GM21723 (cell line): Measurements from ENCODE around the gene C10orf62.

Source experiments
- ATAC-seq: cut with Tn5 transposase; IDR thresholded peaks from one replicate; pipeline ENCODE4 v1.9.1; 2021; ENCODE audit warnings: mild to moderate bottlenecking, moderate library complexity; ENCODE audit not compliant: unreplicated experiment

C10orf62 gene

GRCh38 chr10:97584798-97585438, 4.6 kb upstream of the C10orf62 start:
- ATAC-seq, result no peak

GRCh38 chr10:97585439-97585811, 4.1 kb upstream of the C10orf62 start:
- ATAC-seq, result no peak

GRCh38 chr10:97587183-97587582, 2.3 kb upstream of the C10orf62 start:
- ATAC-seq, result no peak

- ATAC-seq, result no peak
Observed at GRCh38 chr10:97590082-97590747, 694 bp downstream of the C10orf62 start.

DNA sequence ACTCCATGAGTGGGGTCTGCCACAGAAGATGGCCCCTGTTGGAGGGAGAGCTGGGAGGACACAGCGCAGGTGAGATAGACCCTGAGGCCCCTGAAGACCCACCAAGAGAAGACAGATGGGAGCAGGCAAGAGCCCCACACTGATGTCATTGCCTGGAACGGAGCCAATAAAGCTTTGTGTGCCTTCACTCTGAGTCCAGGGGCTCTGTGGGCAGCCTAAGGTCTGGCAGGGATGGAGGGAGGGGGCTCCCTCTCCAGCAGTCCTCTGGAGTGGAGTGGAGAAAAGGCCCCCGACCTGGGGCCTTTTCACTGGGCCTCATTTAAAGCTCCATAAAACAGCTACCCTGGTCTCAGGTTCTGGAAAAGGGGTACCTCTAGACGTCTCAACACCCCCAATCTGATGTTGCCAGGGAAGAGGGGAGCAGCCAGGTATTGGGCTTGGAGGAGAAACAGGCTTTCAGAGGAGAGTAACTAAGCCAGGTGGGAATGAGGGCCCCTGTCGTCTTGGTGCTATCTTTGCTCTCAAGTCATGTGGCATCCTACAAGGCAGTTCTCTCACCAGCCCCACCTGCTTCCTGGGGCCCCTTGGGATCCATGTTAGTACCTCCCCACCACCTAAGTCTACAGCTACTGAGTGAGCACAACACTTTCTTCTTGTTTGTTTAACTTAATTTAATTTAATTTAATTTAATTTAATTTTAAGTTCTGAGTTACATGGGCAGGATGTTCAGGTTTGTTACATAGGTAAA, 1.4 kb downstream of the C10orf62 start:
- ATAC-seq, result no peak

- ATAC-seq, result no peak
Observed at GRCh38 chr10:97593421-97593820, 3.9 kb downstream of the C10orf62 start.

DNA sequence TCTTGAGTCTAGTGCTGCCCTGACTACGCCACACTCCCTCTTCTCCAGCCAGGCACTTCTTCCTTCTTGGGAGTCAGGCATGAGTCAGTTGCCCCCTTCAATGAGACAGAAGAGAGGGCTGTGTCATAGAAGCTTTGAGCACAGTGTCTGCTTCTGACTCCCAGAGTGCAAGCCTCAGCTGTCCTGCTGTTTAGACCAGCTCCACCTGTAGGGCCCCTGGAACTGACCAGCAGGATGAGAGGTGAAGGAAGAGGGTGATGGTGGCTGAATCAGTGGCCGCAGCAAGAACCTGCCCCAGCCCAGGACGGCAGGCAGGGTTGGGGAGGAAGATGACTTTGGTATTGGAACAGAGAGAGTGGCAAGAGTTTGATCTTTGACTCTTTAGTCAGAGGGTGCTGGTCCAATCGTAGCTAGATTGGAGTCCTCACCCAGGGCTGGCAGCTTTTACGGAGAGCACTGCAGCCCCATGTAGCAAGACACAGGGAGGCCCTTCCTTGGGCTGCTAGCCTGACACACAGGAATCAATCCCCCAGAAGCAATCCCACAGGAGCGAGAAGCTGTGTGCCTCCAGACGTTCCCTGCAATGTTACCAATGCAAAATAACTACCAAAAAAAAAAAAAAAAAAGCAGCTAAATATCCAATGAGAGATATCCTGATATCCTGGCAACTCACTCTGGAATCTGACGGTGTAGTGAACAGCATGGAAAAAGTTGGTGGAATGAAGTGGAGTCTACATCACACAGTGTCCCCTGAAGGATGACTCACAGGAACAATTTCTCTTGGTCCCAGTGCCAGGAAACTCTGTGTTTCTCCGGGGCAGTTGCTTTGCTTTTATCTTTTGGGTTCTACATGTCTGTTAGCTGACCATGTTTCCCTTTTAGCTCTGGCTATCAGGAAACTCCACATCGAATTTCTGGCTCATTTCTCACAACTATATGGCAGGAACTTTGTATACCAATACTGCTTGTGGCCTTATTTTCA, 6.9 kb downstream of the C10orf62 start:
- no peak for ATAC-seq

GRCh38 chr10:97597778-97598177, 8.3 kb downstream of the C10orf62 start:
- no peak for ATAC-seq

DNA sequence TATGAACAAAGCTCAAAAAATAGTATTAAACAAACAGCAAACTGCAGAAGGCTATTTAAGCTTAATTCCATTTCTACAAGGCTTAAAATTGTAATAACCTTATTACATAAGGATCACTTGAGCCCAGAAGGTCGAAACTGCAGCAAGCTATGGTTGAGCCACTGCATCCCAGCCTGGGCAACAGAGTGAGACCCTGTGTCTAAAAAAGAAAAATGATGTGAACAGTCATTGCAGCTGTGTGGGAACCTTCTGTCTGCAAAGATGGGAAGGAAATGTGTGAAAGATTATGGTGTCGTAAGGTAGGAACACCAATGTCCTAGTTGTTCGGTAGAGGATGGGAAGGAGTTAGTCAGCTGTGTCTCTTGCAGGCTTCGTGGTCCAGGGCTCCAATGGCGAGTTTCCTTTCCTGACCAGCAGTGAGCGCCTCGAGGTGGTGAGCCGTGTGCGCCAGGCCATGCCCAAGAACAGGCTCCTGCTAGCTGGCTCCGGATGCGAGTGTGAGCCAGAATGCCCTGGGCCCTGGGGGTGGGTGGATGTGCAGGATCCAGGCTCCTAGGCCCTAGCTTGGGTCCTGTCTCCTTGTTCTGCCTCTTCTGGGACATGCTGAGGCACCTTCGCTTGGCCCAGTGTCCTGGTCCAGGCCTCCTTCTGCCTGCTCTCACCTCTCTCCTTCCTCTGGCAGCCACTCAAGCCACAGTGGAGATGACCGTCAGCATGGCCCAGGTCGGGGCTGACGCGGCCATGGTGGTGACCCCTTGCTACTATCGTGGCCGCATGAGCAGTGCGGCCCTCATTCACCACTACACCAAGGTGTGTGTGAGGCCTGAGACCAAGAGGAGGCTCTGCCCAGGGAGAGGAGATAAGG, 9.1 kb downstream of the C10orf62 start:
- ATAC-seq, result no peak

DNA sequence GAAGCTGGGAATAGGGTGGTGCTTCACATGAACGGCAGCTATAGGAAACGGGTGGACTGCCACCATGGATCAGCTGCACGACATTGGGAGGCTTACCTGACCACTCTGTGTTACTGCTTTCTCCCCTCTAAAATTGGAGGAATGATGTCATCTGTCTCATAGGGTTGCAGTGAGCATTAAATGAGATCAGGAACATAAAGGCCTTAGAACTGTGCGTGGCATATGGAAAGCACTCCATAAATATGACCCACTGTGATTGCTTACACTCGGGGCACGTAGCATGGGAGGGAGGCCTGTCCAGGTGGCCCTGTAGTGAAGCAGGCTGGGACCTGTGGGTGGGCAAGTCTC, 9.7 kb downstream of the C10orf62 start:
- ATAC-seq, result no peak

- no peak for ATAC-seq
Observed at GRCh38 chr10:97600616-97601015, 11.1 kb downstream of the C10orf62 start.

- no peak for ATAC-seq
Observed at GRCh38 chr10:97601268-97602215, 12.0 kb downstream of the C10orf62 start.

DNA sequence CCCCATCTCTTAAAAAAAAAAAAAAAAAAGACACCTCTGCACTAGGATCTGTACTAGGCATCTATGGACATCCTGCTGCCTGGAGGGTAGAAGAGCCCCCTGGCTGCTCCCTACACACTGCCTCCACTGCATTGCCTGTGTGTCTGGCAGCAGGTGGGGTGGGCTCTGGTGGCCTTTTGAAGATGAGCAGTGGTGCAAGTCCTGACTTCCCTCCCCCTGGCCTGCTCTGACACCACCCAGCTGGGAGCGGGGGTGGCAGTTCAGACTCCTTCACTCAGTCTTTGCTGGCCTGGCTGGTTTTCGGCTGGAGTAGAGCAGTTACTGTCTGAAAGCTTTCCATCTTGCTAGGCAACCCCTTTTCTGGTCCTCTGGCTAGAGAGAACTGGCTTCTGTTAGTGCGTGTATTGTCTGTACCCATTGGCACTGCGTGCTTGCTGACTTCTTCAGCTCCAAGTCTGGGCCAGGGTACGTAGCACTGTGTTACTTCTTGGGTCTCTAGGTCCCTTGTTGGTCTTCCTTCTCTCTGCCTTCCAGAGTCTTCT, 17.6 kb downstream of the C10orf62 start:
- ATAC-seq, result no peak

DNA sequence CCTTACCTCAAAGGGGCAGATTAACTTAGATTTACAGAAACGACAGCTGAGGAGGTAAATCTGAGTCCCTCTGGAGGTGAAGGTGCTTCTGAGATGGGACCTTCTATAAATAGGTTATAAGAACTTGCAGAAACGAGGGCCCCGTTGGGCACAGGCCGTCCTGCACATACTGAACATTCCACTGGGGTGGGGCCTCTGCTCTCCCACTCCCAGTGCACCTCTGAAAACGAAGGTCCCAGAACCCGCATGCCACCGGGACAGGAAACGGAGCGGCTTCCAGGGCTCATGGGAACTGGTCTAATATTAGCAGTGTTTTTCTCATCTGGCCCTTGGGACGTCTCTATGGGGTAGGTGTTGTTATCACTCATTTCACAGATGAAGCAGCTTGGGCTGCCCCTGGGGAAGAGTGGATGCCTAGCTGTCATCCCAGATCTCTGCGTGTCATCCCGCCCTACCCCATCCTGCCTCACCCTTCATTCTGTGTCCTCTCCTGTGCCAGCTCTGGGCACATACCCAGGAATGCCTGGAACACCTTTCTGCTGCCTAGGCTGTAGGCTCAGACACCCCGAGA, 19.6 kb downstream of the C10orf62 start:
- ATAC-seq, result no peak

DNA sequence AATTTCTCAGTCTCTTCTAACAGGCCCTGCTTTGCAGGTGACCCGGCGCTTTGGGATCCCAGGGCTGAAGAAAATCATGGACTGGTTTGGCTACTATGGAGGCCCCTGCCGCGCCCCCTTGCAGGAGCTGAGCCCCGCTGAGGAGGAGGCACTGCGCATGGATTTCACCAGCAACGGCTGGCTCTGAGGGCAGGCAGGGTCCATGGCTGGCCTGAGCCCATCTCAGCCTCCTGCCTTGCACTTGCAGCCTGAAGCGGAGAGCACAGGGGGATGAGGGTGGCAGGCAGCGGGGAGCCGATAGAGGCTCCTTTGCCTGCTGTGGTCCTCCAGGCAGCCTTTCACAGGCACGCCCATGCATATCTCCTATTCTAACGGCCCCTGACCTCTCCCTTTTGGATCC, 22.0 kb downstream of the C10orf62 start:
- ATAC-seq, result no peak

- no peak for ATAC-seq
Observed at GRCh38 chr10:97612386-97612785, 22.9 kb downstream of the C10orf62 start.

- ATAC-seq, result no peak
Observed at GRCh38 chr10:97618285-97618684, 28.8 kb downstream of the C10orf62 start.

- no peak for ATAC-seq
Observed at GRCh38 chr10:97618733-97619132, 29.2 kb downstream of the C10orf62 start.
